ENCODE measurements around the gene APOBEC3F.

- TF ChIP-seq CTCF (conservative IDR thresholded peaks at IDR 0.05; ENCODE audit: low read length) (no peak), EZH2phosphoT487 (IDR thresholded peaks at IDR 0.05; ENCODE audit: borderline replicate concordance, low read depth, low read length) (no peak)
Observed at GRCh38 chr22:39097098-39098020, 56.7 kb downstream of the APOBEC3F start, which contains the start of gene APOBEC3H.
